A673 (cell line): Measurements from ENCODE around the gene CABP4.

Source experiments
- EZH2 ChIP-seq: fragments of 200-600 bp; sonication (generic); IDR thresholded peaks from 2 replicates; pipeline ENCODE4 v1.6.1; 2017; ENCODE audit warnings: borderline replicate concordance, low read depth, mild to moderate bottlenecking, mixed read lengths, antibody characterized with exemption, low read length; ENCODE audit not compliant: poor library complexity, severe bottlenecking
- TF ChIP-seq, protein P1 (sequence below): fragments of 300-800, 200-600 bp; sonication (generic); conservative IDR thresholded peaks from 2 replicates; pipeline ENCODE4 v1.5.1; 2017; ENCODE audit warnings: low read depth, mild to moderate bottlenecking, antibody characterized with exemption, low read length, moderate library complexity, mixed read lengths

DNA sequence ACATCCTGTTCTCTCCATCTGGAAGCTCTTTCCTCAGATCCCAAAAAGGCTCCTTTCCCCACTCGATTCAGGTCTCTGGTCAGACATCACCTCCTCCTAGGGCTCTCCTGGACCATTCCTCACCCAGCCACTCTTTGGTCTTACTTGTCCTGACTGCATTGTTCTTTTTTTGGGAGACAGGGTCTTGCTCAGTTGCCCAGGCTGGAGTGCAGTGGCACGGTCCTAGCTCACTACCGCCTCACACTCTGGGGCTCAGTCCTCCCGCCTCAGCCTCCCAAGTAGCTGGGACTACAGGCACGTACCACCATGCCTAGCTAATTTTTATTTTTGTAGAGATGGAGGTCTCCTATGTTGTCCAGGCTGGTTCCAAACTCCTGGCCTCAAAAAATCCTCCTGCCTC lies 9.6 kb upstream of the CABP4 start:
- TF ChIP-seq, protein P1, sequence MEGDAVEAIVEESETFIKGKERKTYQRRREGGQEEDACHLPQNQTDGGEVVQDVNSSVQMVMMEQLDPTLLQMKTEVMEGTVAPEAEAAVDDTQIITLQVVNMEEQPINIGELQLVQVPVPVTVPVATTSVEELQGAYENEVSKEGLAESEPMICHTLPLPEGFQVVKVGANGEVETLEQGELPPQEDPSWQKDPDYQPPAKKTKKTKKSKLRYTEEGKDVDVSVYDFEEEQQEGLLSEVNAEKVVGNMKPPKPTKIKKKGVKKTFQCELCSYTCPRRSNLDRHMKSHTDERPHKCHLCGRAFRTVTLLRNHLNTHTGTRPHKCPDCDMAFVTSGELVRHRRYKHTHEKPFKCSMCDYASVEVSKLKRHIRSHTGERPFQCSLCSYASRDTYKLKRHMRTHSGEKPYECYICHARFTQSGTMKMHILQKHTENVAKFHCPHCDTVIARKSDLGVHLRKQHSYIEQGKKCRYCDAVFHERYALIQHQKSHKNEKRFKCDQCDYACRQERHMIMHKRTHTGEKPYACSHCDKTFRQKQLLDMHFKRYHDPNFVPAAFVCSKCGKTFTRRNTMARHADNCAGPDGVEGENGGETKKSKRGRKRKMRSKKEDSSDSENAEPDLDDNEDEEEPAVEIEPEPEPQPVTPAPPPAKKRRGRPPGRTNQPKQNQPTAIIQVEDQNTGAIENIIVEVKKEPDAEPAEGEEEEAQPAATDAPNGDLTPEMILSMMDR, result no peak
- no peak for TF ChIP-seq EZH2
